Measurements from ENCODE around the gene ZNF230.

ZNF230 gene

DNA sequence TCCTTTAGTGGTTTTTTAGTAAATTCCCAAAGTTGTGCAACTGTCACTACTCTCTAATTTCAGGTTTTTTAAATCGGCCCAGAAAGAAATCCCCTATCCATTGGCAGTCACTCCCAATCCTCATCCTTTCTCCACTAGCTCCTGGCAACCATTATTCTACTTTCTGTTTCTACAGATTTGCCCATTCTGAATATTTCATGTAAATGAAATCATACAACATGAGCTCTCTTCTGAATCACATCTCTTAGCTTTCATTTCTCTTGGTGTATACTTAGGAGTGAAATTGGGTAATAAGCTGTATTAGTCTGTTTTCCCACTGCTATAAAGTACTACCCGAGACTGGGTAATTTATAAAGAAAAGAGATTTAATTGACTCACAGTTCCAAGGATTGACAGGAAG lies 39.4 kb downstream of the ZNF230 start:
- H3K27ac ChIP-seq, result no peak overlapping the region

DNA sequence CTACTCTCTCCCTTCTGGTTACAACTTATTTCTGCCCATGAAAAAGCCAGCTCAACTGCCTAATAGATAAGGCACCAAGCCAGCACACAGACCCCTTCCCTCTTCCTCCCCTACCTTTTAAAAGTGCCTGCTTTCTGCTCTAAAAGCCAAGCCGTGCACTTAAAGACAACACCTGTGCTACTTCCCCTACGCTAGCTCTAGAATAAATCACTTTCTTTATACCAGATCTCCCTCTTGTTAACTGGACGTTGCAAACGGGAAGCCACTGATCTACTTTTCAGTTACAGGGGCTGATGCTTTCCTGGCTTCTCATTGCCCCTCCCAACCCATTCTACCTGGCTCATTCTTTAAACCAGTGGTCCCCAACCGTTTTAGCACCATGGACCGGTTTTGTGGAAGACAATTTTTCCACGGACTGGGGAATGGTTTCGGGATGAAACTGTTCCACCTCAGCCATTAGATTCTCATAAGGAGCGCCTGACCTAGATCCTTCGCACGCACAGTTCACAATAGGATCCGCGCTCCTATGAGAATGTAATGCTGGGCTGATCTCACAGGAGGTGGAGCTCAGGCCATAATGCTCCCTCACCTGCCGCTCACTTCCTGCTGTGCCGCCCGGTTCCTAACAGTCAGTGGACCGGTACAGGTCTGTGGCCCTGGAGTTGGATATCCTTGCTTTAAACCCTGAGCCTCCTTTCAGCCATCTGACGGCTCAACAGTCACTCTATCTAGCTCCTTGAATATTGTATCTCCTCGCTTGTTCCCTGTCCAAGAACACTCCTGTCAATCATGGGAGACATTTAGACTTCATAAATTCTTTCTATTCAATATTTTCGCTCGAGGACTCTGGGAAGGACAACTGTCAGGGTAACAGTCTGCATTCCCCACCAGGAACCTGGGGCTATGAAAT lies 48.2 kb downstream of the ZNF230 start:
- peak overlapping the region; percentile 80 for H3K27ac ChIP-seq
- TF ChIP-seq, protein P1, sequence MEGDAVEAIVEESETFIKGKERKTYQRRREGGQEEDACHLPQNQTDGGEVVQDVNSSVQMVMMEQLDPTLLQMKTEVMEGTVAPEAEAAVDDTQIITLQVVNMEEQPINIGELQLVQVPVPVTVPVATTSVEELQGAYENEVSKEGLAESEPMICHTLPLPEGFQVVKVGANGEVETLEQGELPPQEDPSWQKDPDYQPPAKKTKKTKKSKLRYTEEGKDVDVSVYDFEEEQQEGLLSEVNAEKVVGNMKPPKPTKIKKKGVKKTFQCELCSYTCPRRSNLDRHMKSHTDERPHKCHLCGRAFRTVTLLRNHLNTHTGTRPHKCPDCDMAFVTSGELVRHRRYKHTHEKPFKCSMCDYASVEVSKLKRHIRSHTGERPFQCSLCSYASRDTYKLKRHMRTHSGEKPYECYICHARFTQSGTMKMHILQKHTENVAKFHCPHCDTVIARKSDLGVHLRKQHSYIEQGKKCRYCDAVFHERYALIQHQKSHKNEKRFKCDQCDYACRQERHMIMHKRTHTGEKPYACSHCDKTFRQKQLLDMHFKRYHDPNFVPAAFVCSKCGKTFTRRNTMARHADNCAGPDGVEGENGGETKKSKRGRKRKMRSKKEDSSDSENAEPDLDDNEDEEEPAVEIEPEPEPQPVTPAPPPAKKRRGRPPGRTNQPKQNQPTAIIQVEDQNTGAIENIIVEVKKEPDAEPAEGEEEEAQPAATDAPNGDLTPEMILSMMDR (conservative IDR thresholded peaks at IDR 0.05), result no peak

More for the DNA sequence above, 39.4 kb downstream of the ZNF230 start:
- TF ChIP-seq, protein P1 (conservative IDR thresholded peaks at IDR 0.05), result no peak

DNA sequence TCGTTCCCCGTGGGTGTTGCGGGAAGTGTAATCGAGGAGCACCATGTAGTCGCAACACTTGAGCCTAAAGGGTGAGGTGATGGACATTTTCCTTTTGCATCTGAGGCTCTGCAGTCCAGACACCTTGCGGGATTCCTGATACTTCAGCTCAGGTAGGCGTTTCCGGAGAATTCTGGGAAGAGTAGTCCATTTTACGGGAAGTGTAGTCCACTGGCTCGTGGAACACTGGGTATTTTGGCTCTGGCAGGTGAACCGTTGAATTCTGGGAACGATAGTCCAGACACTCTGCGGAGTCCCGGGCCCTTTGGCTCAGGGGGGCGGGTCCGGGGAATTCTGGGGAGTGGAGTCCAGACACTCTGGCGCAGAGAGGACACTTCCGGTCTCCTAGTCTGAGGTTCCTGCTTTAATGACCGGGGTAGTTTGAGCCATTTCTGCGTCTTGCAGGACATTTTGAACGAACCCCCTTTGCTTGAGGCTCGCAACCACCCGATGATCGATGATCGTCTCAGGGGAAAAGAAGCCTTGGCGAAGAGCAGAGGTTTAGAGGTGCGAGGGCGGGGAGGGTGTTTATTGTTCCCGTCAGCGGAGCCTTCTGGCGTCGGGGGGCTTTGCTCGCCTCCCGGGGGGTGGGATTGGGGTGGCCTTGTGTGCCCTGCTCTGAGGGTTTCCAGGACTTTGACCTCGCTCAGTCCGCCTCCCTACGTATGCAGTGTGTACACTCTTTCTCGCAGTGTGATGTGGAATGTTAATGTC lies 49.1 kb downstream of the ZNF230 start, which contains the start of gene ZNF223:
TSS of gene ZNF223 (plus strand) at position 387 of the 753 bp plus-strand sequence. CDS start 3,141 bp downstream, outside the sequence.
- TF ChIP-seq, protein P1 (conservative IDR thresholded peaks at IDR 0.05), result no peak

DNA sequence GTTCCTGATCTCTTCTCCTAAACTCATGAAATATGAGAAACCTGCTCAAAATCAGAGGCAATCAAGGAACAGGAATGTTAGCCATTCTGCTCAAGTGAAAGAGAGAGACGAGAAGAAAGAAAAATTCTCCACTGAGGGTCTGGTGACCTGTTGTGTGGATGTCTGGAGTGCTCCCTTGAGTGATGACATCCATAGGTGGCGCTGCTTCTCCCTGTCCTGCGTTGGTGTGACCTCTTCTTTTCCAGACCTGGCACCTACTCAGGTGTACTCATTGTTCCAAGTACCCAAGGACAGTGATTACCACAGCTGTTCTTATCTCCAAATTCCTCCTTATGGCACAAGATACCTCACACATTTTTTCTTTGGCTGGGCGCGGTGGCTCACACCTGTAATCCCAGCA lies 53.1 kb downstream of the ZNF230 start:
- H3K27ac ChIP-seq, result no peak overlapping the region
- TF ChIP-seq, protein P1 (conservative IDR thresholded peaks at IDR 0.05), result peak; percentile 36

More for the DNA sequence above, 49.1 kb downstream of the ZNF230 start, which contains the start of gene ZNF223:
- H3K27ac ChIP-seq, result peak within 1 kb of the TSS; percentile 80

DNA sequence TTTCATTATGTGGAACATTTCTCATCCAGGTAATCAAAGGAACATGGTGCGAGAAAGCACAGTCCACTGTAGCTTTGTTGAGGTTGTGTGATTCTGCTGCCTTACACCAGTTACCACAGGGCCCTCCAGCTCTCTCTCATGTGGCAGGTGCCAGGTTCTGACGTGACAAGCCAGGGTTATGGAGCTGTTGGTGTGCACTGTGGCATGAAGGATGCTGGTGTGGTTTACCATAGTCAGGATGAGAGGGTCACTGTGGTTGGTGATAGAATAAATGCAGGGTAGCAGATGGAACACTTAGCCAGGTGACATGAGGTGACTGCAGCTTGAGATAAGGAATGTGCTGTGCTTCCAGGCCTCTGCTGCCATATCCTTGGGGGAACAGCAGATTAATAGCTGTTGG lies 56.5 kb downstream of the ZNF230 start:
- H3K27ac ChIP-seq, result no peak overlapping the region
- TF ChIP-seq, protein P1 (conservative IDR thresholded peaks at IDR 0.05), result no peak

DNA sequence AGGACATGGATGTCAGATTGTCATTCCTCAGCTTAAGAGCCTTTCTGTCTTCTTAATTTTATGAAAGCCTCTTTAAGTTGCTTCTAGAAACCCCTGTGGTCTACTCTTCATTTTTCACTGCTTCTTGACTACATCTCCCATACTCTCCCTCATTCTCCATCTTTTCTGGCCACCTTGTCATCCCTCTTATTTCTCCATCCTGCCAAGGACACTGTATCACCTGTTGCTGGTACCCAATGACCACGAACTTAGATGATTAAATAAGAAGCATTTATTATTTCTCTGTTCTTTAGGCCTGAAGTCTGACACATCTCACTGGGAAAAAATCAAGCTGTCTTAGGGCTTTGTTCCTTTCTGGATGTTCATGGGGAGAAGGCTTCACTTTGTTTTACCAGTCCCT lies 58.3 kb downstream of the ZNF230 start:
- H3K27ac ChIP-seq, result no peak overlapping the region
- TF ChIP-seq, protein P1 (conservative IDR thresholded peaks at IDR 0.05), result no peak
